SU-DHL-6 (cell line): Measurements from ENCODE around the gene CCDC141.

Experiments used
- H2AFZ ChIP-seq: fragments of 200-600 bp; sonication (generic); 2 replicates; pipeline ENCODE4 v1.6.1; 2014; ENCODE audit warnings: low read depth, mild to moderate bottlenecking, moderate library complexity, mixed read lengths, antibody characterized with exemption, low read length; ENCODE audit not compliant: severe bottlenecking
- H3F3A ChIP-seq: fragments of 200-600 bp; shearing (Covaris generic); 2 replicates; pipeline ENCODE4 v1.6.0; 2016; ENCODE audit warnings: antibody characterized with exemption, mild to moderate bottlenecking; ENCODE audit not compliant: insufficient read depth
- H3K27ac ChIP-seq: fragments of 200-600 bp; sonication (generic); 2 replicates; pipeline ENCODE4 v1.5.1; 2016; ENCODE audit warnings: low read depth, mild to moderate bottlenecking, low read length, moderate library complexity, mixed read lengths
- H3K27me3 ChIP-seq: fragments of 200-600 bp; sonication (generic), shearing (Covaris generic); 2 replicates; pipeline ENCODE4 v1.6.0; 2014; ENCODE audit warnings: mild to moderate bottlenecking, low read length
- H3K36me3 ChIP-seq: fragments of 200-600 bp; sonication (generic); 2 replicates; pipeline ENCODE4 v1.6.1; 2014; ENCODE audit warnings: mild to moderate bottlenecking, low read length, mixed read lengths
- H3K4me2 ChIP-seq: fragments of 300-600, 200-600 bp; shearing (Covaris generic), sonication (generic); 2 replicates; pipeline ENCODE4 v1.6.0; 2014; ENCODE audit warnings: low read length, low read depth, mild to moderate bottlenecking; ENCODE audit not compliant: poor library complexity, severe bottlenecking
- H3K4me3 ChIP-seq: fragments of 200-600 bp; sonication (generic); 2 replicates; pipeline ENCODE4 v1.5.1; 2014; ENCODE audit warnings: antibody characterized with exemption, low read length, mild to moderate bottlenecking, mixed read lengths; ENCODE audit not compliant: insufficient read depth, poor library complexity, severe bottlenecking
- H3K79me2 ChIP-seq: fragments of 200-600 bp; sonication (generic); 2 replicates; pipeline ENCODE4 v1.6.1; 2014; ENCODE audit warnings: mild to moderate bottlenecking, low read length, moderate library complexity; ENCODE audit not compliant: insufficient read depth
- H3K9ac ChIP-seq: fragments of 200-600 bp; sonication (generic); 2 replicates; pipeline ENCODE4 v1.7.0; 2014; ENCODE audit warnings: mild to moderate bottlenecking, low read length
- H3K9me2 ChIP-seq: fragments of 200-600 bp; sonication (generic); replicated peaks from 2 replicates; pipeline ENCODE4 v1.6.1; 2014; ENCODE audit warnings: low read length; ENCODE audit not compliant: insufficient read depth
- H3K9me3 ChIP-seq: fragments of 200-600 bp; sonication (generic); 2 replicates; pipeline ENCODE4 v1.6.1; 2014; ENCODE audit warnings: low read length, mixed read lengths; ENCODE audit not compliant: insufficient read depth
- H4K20me1 ChIP-seq: fragments of 200-600 bp; sonication (generic); 2 replicates; pipeline ENCODE4 v1.6.1; 2014; ENCODE audit warnings: low read depth, mild to moderate bottlenecking, antibody characterized with exemption, low read length, moderate library complexity, mixed read lengths
- CTCF ChIP-seq: fragments of 200-600 bp; sonication (generic); IDR thresholded peaks from one replicate; pipeline ENCODE4 v1.5.1; 2017; ENCODE audit warnings: antibody characterized with exemption, mild to moderate bottlenecking, low read length, moderate library complexity; ENCODE audit not compliant: insufficient read depth, poor library complexity, severe bottlenecking
- EZH2phosphoT487 ChIP-seq: fragments of 200-600 bp; sonication (generic), shearing (Covaris generic); conservative IDR thresholded peaks from 2 replicates; pipeline ENCODE4 v1.6.1; 2018; ENCODE audit warnings: mild to moderate bottlenecking, antibody characterized with exemption, low read length, moderate library complexity, mixed read lengths

The CCDC141 gene

GRCh38 chr2:178924817-178925216 is 125.1 kb downstream of the CCDC141 start:
- H3K4me3 ChIP-seq, result no peak overlapping the region
- H3K9me3 ChIP-seq, result no peaks in the 10 kb centered on the region
- H3K27ac ChIP-seq, result no peak overlapping the region
- H3K36me3 ChIP-seq, result no peaks in the 10 kb centered on the region
- H3K79me2 ChIP-seq, result no peaks in the 10 kb centered on the region
- no peaks in the 10 kb centered on the region for H3K9me2 ChIP-seq
- H2AFZ ChIP-seq, result no peak overlapping the region
- no peak overlapping the region for H3K4me2 ChIP-seq
- H3K9ac ChIP-seq, result no peak overlapping the region
- H4K20me1 ChIP-seq, result no peaks in the 10 kb centered on the region
- no peaks in the 10 kb centered on the region for H3K27me3 ChIP-seq
- TF ChIP-seq EZH2phosphoT487 (no peak), CTCF (no peak)
- H3F3A ChIP-seq, result no peaks in the 10 kb centered on the region

- no peak overlapping the region for H2AFZ ChIP-seq
- H3K27ac ChIP-seq, result no peak overlapping the region
- no peak overlapping the region for H3K4me2 ChIP-seq
- no peak overlapping the region for H3K9ac ChIP-seq
- no peaks in the 10 kb centered on the region for H3K27me3 ChIP-seq
- H3K36me3 ChIP-seq, result no peaks in the 10 kb centered on the region
- no peaks in the 10 kb centered on the region for H3K9me2 ChIP-seq
- H3F3A ChIP-seq, result no peaks in the 10 kb centered on the region
- no peaks in the 10 kb centered on the region for H4K20me1 ChIP-seq
- no peaks in the 10 kb centered on the region for H3K9me3 ChIP-seq
- TF ChIP-seq EZH2phosphoT487 (no peak), CTCF (no peak)
- no peaks in the 10 kb centered on the region for H3K79me2 ChIP-seq
- no peak overlapping the region for H3K4me3 ChIP-seq
Measured at GRCh38 chr2:178923546-178923945, 126.4 kb downstream of the CCDC141 start.

GRCh38 chr2:178920916-178921513 is 128.9 kb downstream of the CCDC141 start:
- no peak for TF ChIP-seq EZH2phosphoT487
- no peak for TF ChIP-seq CTCF
- no peaks in the 10 kb centered on the region for H3K27me3 ChIP-seq
- H3K27ac ChIP-seq, result no peak overlapping the region

More at GRCh38 chr2:178920916-178921513, 128.9 kb downstream of the CCDC141 start:
- Histone ChIP-seq H3K4me2 (no peak overlapping the region), H4K20me1 (no peaks in the 10 kb centered on the region), H3K36me3 (no peaks in the 10 kb centered on the region), H3K9me3 (no peaks in the 10 kb centered on the region), H3K79me2 (no peaks in the 10 kb centered on the region), H2AFZ (no peak overlapping the region), H3K4me3 (no peak overlapping the region), H3K9me2 (no peaks in the 10 kb centered on the region), H3F3A (no peaks in the 10 kb centered on the region), H3K9ac (no peak overlapping the region)
